ENCODE data around the gene TRRAP. TPM values are rescaled to one million over a fixed set of nuclear protein-coding genes. Genes with fewer than 3 reads are reported as not detected.

The TRRAP gene
- total and polyA plus RNA-seq, 2 experiments from 2014 or later = 9.0 to 39.4 TPM

GRCh38 chr7:98887038-98887437 is 8.7 kb downstream of the TRRAP start:
- TF ChIP-seq CTCF (IDR thresholded peaks at IDR 0.05; ENCODE audit: low read depth, low read length) = no peak

GRCh38 chr7:98892609-98893008 is 14.3 kb downstream of the TRRAP start:
- no peak for TF ChIP-seq CTCF (IDR thresholded peaks at IDR 0.05; ENCODE audit: low read depth, low read length)
- Histone ChIP-seq H3K27ac (no peak overlapping the region), H3K9me3 (ENCODE audit: low read depth) (no peaks in the 10 kb centered on the region), H3K4me1 (ENCODE audit: low read depth) (no peaks in the 10 kb centered on the region), H3K36me3 (peaks cover 70% of the 10 kb centered on the region), H3K4me3 (no peak overlapping the region), H3K27me3 (no peaks in the 10 kb centered on the region)
- DNase-seq (ENCODE audit: low read depth in 1 of 2, low spot score in 1 of 2) = no peak

More at GRCh38 chr7:98887038-98887437, 8.7 kb downstream of the TRRAP start:
- no peak overlapping the region for H3K4me3 ChIP-seq
- H3K9me3 ChIP-seq (ENCODE audit: low read depth) = no peaks in the 10 kb centered on the region
- no peaks in the 10 kb centered on the region for H3K4me1 ChIP-seq (ENCODE audit: low read depth)
- no peak overlapping the region for H3K27ac ChIP-seq
- H3K36me3 ChIP-seq = peaks cover 50% of the 10 kb centered on the region
- DNase-seq (ENCODE audit: low read depth in 1 of 2, low spot score in 1 of 2) = no peak
- no peaks in the 10 kb centered on the region for H3K27me3 ChIP-seq

- DNase-seq (ENCODE audit: low read depth in 1 of 2, low spot score in 1 of 2) = no peak
- H3K4me3 ChIP-seq = no peak overlapping the region
- H3K27ac ChIP-seq = no peak overlapping the region
- H3K9me3 ChIP-seq (ENCODE audit: low read depth) = no peaks in the 10 kb centered on the region
- TF ChIP-seq CTCF (IDR thresholded peaks at IDR 0.05; ENCODE audit: low read depth, low read length) = no peak
- no peaks in the 10 kb centered on the region for H3K27me3 ChIP-seq
- no peaks in the 10 kb centered on the region for H3K4me1 ChIP-seq (ENCODE audit: low read depth)
- H3K36me3 ChIP-seq = peaks cover 89% of the 10 kb centered on the region
These were observed 21.5 kb downstream of the TRRAP start for GRCh38 chr7:98899816-98900215.

- Histone ChIP-seq H3K27ac (no peak overlapping the region), H3K4me1 (ENCODE audit: low read depth) (no peaks in the 10 kb centered on the region), H3K4me3 (no peak overlapping the region), H3K36me3 (peaks cover 88% of the 10 kb centered on the region), H3K9me3 (ENCODE audit: low read depth) (no peaks in the 10 kb centered on the region), H3K27me3 (no peaks in the 10 kb centered on the region)
- no peak for TF ChIP-seq CTCF (IDR thresholded peaks at IDR 0.05; ENCODE audit: low read depth, low read length)
- no peak for DNase-seq (ENCODE audit: low read depth in 1 of 2, low spot score in 1 of 2)
These were observed 22.5 kb downstream of the TRRAP start for GRCh38 chr7:98900815-98901214.

GRCh38 chr7:98902523-98902922 is 24.2 kb downstream of the TRRAP start:
- no peak for DNase-seq (ENCODE audit: low read depth in 1 of 2, low spot score in 1 of 2)
- H3K27me3 ChIP-seq = no peaks in the 10 kb centered on the region
- no peaks in the 10 kb centered on the region for H3K4me1 ChIP-seq (ENCODE audit: low read depth)
- peaks cover 81% of the 10 kb centered on the region for H3K36me3 ChIP-seq
- no peak overlapping the region for H3K4me3 ChIP-seq
- TF ChIP-seq CTCF (IDR thresholded peaks at IDR 0.05; ENCODE audit: low read depth, low read length) = no peak
- H3K27ac ChIP-seq = no peak overlapping the region
- no peaks in the 10 kb centered on the region for H3K9me3 ChIP-seq (ENCODE audit: low read depth)

GRCh38 chr7:98903246-98903645 is 24.9 kb downstream of the TRRAP start:
- Histone ChIP-seq H3K27me3 (no peaks in the 10 kb centered on the region), H3K9me3 (ENCODE audit: low read depth) (no peaks in the 10 kb centered on the region), H3K4me3 (no peak overlapping the region), H3K4me1 (ENCODE audit: low read depth) (no peaks in the 10 kb centered on the region), H3K36me3 (peaks cover 77% of the 10 kb centered on the region), H3K27ac (no peak overlapping the region)
- DNase-seq (ENCODE audit: low read depth in 1 of 2, low spot score in 1 of 2) = no peak
- TF ChIP-seq CTCF (IDR thresholded peaks at IDR 0.05; ENCODE audit: low read depth, low read length) = no peak
